Activated CD8-positive, alpha-beta memory T cell treated with anti-CD3 and anti-CD28 coated beads for 48 hours (primary cell): ENCODE data around the gene MERTK.
"Not testable (repeated sequence)": the region's sequence is repeated elsewhere in the genome, so short reads cannot be mapped to it uniquely, and the experiment has no call there.

Experiments used
- DNase-seq, 3 experiments: peaks; one replicate each; pipeline ENCODE4 v3.0.0-alpha.2; 2020; ENCODE audit warnings: low read depth in 2 of 3, low spot score in 2 of 3

The MERTK gene

GRCh38 chr2:111897924-111898702 lies at the start of gene MERTK:
Gene MERTK, plus strand, starts transcription at chr2:111898607. Its CDS starts 129 bp downstream, at chr2:111898736.
- DNase-seq = peak in 2 of 3 experiments; percentile 33

DNA sequence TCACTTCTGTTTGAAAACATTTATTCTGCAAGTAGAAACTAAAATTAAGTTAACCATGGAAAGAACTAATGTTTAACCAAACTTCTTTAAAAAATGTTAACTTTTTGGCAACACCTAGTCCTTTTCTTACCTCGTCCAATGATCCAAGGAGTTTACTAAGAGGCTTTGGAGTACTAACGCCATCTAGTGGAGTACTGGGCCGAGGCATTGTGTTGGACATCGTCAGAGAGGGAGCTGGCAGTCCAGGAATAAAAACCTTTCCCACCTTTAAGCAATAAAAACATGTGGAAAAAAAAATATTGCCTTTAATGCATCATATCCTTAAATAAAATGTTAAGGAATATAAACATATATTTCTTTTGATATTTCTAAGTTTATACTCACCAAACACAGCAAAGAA lies 47.8 kb upstream of the MERTK start:
- not testable (repeated sequence) for DNase-seq

- not testable (repeated sequence) for DNase-seq
These were observed 45.9 kb upstream of the MERTK start for GRCh38 chr2:111852544-111852943.

- not testable (repeated sequence) for DNase-seq
These were observed 38.4 kb upstream of the MERTK start for GRCh38 chr2:111860005-111860404.

DNA sequence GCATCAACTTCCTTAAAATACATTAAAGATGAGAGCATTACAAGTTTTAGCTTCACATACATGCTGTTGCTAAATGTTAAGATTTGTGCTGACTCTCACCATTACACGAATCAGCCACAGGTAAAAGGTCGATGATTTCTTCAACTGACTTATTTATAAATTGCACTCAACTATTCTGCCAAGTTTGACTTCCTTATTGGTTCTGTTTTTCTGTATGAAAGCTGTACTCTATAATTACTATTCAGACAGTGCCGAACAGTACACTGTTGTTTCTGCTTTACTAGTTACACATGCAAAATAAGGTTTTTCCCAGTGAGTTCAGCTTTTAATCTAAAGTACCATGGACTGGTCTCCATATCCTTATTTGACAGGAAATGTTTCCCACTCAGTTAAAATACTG lies 33.3 kb upstream of the MERTK start:
- not testable (repeated sequence) for DNase-seq

- DNase-seq = not testable (repeated sequence)
These were observed 25.6 kb upstream of the MERTK start for GRCh38 chr2:111872806-111873205.

- DNase-seq = peak; percentile 69 to 76 (median 71)
These were observed 14.5 kb upstream of the MERTK start, which contains the start of gene ANAPC1 for GRCh38 chr2:111883661-111884591. Gene ANAPC1, minus strand, starts transcription at chr2:111884193. Its CDS starts 3,368 bp downstream, at chr2:111880825.

DNA sequence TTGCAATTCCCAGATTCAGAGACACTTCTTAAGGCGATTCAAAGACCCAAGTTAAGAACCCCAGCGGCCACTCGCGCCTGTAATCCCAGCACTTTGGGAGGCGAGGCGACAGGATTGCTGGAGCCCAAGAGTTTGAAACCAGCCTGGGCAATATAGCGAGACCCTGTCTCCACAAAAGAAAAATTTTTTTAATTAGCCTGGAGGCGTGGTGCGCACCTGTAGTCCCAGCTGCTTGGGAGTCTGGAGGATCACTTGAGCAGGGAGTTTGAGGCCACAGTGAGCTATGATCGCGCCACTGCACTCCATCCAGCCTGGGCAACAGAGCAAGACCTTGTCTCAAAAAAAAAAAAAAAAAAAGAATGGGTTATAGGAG lies 13.8 kb upstream of the MERTK start:
- no peak for DNase-seq

DNA sequence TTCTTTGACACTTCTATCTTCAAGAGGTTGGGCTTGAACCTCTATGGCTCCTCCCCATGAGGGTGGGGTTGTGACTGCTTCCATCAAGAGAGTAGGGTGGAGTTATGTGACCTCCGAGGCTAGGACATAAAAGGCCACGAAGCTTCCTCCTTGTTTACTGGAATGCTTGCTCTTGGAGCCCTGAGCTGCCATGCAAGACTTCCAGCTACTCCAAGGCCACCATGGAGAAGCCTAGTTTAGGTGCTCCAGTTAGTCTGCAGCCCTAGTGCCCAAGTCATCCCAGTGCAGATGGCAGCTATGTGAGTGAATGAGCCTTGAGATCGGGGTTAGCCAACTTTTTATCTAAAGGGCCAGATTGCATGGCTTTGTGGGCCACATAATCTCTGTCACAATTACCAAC lies 2.4 kb upstream of the MERTK start:
- DNase-seq = no peak

DNA sequence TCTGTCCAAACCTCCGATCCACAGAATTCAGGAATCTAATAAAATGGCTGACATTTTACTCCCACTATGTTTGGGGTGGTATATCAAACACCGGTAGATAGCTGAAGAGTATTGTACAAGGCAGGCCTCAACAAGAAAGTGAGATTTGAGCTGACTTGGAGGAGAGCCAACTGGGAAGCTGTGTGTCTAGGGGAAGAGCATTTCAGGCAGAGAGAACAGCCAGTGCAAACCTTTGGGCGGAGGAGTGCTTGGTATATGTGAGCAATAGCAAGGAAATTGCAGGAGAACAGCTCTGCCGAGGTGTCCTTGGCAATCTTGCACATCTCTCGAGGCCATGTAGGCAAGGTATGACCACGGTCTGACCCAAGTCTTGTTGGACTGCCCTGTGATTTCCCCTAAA lies 1.8 kb upstream of the MERTK start:
- no peak for DNase-seq

GRCh38 chr2:111897630-111897923 lies 830 bp upstream of the MERTK start:
- DNase-seq = no peak

DNA sequence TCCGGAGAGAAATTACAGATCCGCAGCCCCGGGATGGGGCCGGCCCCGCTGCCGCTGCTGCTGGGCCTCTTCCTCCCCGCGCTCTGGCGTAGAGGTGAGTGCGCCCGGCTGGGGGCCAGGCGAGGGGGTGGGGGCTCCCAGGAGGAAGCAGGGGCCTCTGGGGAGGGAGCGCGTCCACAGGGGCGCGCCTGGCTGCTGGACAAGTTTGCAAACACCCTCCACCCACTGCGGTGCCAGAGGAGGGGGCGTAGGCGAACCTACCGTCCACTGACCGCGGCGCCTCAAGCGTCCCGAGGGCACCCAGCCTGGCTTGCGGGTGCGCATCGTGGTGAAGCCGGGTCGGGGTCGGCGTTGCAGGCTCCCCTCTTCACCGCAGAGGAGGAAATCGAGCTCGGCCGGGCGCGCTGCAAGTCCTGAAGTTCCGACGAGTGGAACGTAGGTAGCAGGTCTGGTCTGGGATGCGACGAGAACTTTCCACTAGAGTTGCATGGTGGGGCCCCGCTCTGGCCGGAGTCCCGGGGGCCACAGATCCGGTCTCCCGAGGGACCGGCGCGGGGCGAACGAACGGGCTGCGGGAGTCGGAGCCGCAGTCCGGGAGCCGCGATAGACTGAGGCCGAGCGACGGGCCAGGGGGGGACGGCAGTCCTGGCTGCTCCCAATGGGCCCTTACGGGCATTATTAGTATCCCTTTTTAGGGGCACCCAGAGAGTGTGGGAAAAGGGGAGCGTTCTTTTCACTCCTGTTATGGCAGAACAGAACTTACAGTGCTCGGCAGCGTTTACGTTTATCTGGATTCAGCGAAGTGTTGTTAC lies 502 bp downstream of the MERTK start:
- DNase-seq = no peak

DNA sequence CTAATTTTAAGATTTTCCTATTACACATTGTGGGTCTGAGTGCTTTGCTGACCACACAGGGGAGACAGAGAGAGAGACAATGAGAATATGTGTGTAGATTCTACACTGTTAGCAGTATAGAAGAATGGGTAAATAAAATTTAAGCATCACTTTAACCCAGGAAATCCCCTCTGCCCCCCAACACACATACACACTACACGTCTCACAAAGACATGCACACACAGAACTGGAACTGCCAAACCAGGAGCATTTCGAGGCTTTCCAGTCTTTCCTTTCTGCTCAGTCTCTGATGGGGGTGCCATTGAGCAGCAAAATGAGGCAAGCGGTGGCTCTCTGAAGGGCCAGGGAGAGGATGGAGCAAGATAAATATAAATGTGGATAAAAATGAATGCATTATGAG lies 2.5 kb downstream of the MERTK start:
- DNase-seq = no peak

- DNase-seq = no peak
These were observed 5.1 kb downstream of the MERTK start for GRCh38 chr2:111903516-111903915.

GRCh38 chr2:111903930-111904439 lies 5.6 kb downstream of the MERTK start:
- no peak for DNase-seq

GRCh38 chr2:111904726-111905474 lies 6.5 kb downstream of the MERTK start:
- DNase-seq = no peak

DNA sequence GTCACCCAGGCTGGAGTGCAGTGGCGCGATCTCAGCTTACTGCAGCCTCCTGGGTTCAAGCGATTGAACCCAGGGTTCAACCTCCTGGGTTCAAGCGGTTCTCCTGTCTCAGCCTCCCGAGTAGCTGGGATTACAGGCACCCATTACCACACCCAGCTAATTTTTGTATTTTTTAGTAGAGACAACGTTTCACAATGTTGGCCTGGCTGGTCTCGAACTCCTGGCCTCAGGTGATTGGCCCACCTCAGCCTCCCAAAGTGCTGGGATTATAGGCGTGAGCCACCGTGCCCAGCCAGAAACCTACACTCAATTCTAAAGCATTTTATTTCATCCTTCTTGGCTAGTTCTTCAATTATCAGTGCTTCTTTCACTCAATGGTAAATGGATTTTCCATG lies 7.1 kb downstream of the MERTK start:
- not testable (repeated sequence) for DNase-seq

DNA sequence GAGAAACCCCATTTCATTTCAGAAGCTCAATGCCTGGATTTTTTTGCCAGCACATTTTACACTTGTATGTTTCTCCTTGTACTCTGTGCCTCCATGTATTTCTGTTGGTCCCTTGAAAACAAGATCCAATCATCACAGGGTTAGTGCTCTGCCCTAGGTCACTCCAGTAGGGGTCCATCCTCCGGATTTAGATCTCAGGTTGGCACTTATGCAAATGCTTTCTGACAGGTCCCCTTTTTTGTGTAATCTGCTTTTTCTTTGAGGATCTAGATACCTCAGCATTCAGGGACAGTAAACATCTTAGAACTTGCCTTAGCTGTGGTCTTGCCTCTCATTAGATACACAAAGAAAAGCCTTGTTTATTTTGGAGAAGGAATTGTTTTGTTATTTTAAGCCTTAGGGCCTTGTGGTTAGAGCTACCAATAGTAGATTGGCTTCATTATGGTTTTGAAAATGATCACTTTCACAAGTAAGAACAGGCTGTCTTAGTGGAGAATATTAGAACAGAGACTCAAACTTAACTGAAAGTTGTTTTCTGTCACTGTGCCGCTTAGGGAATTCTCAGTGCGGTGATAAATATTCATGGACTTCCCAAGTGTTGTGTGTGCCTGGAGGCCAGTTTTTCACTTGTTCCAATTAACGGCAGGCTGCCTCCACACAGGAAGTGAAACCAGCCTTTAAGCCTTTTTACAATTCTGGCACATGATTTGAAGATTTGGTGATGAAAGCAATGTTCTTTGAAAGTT lies 7.8 kb downstream of the MERTK start:
- DNase-seq = no peak

DNA sequence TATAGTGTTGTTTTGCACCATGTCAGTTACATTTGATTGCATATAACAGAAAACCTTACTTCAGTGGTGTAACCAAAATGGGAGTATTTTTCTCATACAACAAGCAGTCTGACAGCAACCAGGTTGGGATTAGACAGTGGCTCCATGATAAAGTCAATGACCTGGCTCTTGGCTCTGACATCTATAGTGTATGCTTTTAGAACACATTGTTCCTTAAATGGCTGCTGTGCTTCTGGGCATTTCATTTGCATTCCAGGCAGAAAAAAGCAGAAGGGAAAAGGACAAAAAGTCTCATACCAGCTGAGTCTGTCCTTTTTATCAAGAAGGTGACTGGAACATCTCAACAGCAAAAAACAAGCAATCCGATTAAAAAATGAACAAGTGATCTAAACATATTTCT lies 10.2 kb downstream of the MERTK start:
- no peak for DNase-seq

GRCh38 chr2:111909079-111909478 lies 10.7 kb downstream of the MERTK start:
- no peak for DNase-seq
